SK-N-SH (cell line): ENCODE measurements around the gene SLC34A1.

Experiments
- CHD2 ChIP-seq: fragments of 150-350 bp; IDR thresholded peaks from 2 replicates; pipeline ENCODE4 v1.6.1; 2018; ENCODE audit warnings: low read length; ENCODE audit not compliant: partially characterized antibody
- EP300 ChIP-seq, 2 experiments: IDR thresholded peaks; 2 replicates each; pipeline versions ENCODE4 v1.4.0 to v1.6.1; 2012; ENCODE audit warnings: borderline replicate concordance in 1 of 2, low read depth in 1 of 2, low read length in 1 of 2
- FOXM1 ChIP-seq: IDR thresholded peaks from 2 replicates; pipeline ENCODE4 v1.4.0; 2012; ENCODE audit warnings: low read depth, mild to moderate bottlenecking
- MXI1 ChIP-seq: IDR thresholded peaks from 2 replicates; pipeline ENCODE4 v1.6.1; 2012; ENCODE audit warnings: mild to moderate bottlenecking, low read depth, low read length, improper control_type of control experiment
- SMC3 ChIP-seq: IDR thresholded peaks from 2 replicates; pipeline ENCODE4 v1.6.1; 2012; ENCODE audit warnings: low read depth, low read length, improper control_type of control experiment
- YY1 ChIP-seq: IDR thresholded peaks from 2 replicates; pipeline ENCODE4 v1.4.0; 2012; ENCODE audit warnings: low read depth, mild to moderate bottlenecking
- TF ChIP-seq, protein P1 (sequence below): fragments of 200-600 bp; sonication (generic); IDR thresholded peaks from 2 replicates; pipeline ENCODE4 v1.6.1; 2017; ENCODE audit warnings: antibody characterized with exemption, mild to moderate bottlenecking, moderate library complexity
- TF ChIP-seq, protein P2 (sequence below): fragments of 150-350 bp; IDR thresholded peaks from 2 replicates; pipeline ENCODE4 v1.6.1; 2017; ENCODE audit warnings: antibody characterized with exemption, low read length, low read depth, borderline replicate concordance

DNA sequence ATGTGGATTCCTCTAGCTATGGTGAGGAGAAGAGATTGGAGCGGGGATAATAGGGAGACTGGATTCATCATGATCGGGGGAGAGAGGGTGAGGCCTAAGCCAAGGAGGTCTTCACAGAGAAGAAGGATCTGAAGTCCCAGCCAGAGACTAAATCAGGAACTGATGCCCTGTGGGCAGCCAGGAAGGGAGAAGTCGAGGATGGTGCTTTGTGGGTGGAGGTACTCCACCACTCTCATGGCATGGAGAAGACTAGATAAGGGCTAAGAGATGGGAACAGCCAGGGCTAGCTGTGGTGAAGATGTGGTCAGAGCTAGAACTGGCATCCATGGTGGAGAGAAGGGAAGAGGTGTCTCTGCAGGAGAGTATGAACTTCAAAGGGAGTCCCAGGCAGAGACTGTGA lies 29.5 kb upstream of the SLC34A1 start:
- TF ChIP-seq FOXM1 (no peak), MXI1 (no peak), EP300 (IDR thresholded peaks at IDR 0.05; ENCODE audit: borderline replicate concordance in 1 of 2, low read depth in 1 of 2, low read length in 1 of 2) (no peak), YY1 (no peak), CHD2 (no peak), SMC3 (no peak)
- TF ChIP-seq, protein P1, sequence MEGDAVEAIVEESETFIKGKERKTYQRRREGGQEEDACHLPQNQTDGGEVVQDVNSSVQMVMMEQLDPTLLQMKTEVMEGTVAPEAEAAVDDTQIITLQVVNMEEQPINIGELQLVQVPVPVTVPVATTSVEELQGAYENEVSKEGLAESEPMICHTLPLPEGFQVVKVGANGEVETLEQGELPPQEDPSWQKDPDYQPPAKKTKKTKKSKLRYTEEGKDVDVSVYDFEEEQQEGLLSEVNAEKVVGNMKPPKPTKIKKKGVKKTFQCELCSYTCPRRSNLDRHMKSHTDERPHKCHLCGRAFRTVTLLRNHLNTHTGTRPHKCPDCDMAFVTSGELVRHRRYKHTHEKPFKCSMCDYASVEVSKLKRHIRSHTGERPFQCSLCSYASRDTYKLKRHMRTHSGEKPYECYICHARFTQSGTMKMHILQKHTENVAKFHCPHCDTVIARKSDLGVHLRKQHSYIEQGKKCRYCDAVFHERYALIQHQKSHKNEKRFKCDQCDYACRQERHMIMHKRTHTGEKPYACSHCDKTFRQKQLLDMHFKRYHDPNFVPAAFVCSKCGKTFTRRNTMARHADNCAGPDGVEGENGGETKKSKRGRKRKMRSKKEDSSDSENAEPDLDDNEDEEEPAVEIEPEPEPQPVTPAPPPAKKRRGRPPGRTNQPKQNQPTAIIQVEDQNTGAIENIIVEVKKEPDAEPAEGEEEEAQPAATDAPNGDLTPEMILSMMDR, result no peak
- TF ChIP-seq, protein P2, sequence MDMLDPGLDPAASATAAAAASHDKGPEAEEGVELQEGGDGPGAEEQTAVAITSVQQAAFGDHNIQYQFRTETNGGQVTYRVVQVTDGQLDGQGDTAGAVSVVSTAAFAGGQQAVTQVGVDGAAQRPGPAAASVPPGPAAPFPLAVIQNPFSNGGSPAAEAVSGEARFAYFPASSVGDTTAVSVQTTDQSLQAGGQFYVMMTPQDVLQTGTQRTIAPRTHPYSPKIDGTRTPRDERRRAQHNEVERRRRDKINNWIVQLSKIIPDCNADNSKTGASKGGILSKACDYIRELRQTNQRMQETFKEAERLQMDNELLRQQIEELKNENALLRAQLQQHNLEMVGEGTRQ, result no peak
